K562 (cell line): ENCODE results near the gene HDAC10. TPM values are rescaled to one million over a fixed set of nuclear protein-coding genes. Genes with fewer than 3 reads are reported as not detected.

Source experiments
- ATAC-seq: fragments of 200-7000 bp; cut with Tn5 transposase; 3 replicates; pipeline ENCODE4 v1.9.1; 2020; ENCODE audit warnings: moderate library complexity
- BruUV-seq: library from RNA; stranded (reverse); fragments of 400-500 nt; replicated peaks from 2 replicates; lab custom pipeline; 2021; lab: Mats Ljungman, UMichigan
- CTCF ChIA-PET: fragments of 300-600 bp; formaldehyde crosslinking; extraction: SDS; loops from one replicate; lab custom pipeline; 2021; ENCODE audit warnings: low intra/inter-chr PET ratio; lab: Yijun Ruan, JAX
- POLR2A ChIA-PET: fragments of 300-600, 350-650 bp; sonication (Branson Sonifier 250); formaldehyde crosslinking; extraction: SDS; loops from one replicate; lab custom pipeline; 2021; ENCODE audit warnings: antibody characterized with exemption, inconsistent platforms; lab: Yijun Ruan, JAX
- DNase-seq, 4 experiments: peaks; one replicate each; pipeline versions ENCODE4 v3.0.0 to v3.0.0-alpha.2; 2011 to 2018; ENCODE audit warnings: low spot score in 3 of 4, mixed read lengths in 3 of 4; ENCODE audit errors: extremely low read depth in 1 of 4
- FAIRE-seq: peaks from 2 replicates; lab custom pipeline; 2011; peaks lifted over from hg19 to GRCh38; lab: Jason Lieb, UNC
- H2AFZ ChIP-seq: 2 replicates; pipeline ENCODE4 v1.6.0; 2011; ENCODE audit warnings: low read depth, low read length, control low read depth, inconsistent platforms
- H3K27ac ChIP-seq: fragments of 200-600 bp; 3 replicates; pipeline ENCODE4 v1.8.0; 2011; ENCODE audit warnings: low read depth, mild to moderate bottlenecking, control low read depth, inconsistent platforms, low read length, moderate library complexity, mixed read lengths; ENCODE audit errors: extremely low read depth
- H3K27me3 ChIP-seq, 2 experiments: fragments of 300-600 bp in 1 of 2; 2 replicates in 1 of 2; 3 replicates in 1 of 2; pipeline versions ENCODE4 v1.6.0 to v1.8.0; 2011; ENCODE audit warnings: inconsistent platforms in 2 of 2, low read length in 2 of 2, mild to moderate bottlenecking in 1 of 2, mixed read lengths in 1 of 2, moderate library complexity in 1 of 2; ENCODE audit not compliant: control insufficient read depth in 2 of 2, insufficient read depth in 2 of 2
- H3K36me3 ChIP-seq: fragments of 300-600 bp; 3 replicates; pipeline ENCODE4 v1.8.0; 2011; ENCODE audit warnings: mild to moderate bottlenecking, low read length, inconsistent platforms; ENCODE audit not compliant: control insufficient read depth, insufficient read depth
- H3K4me1 ChIP-seq, 2 experiments: fragments of 200-600 bp in 1 of 2; replicated peaks in 1 of 2; 2 replicates in 1 of 2; 3 replicates in 1 of 2; pipeline versions ENCODE4 v1.5.1 to v1.8.0; 2011; ENCODE audit warnings: inconsistent platforms in 2 of 2, low read length in 2 of 2, mild to moderate bottlenecking in 1 of 2, mixed read lengths in 1 of 2, moderate library complexity in 1 of 2; ENCODE audit not compliant: control insufficient read depth in 2 of 2, insufficient read depth in 2 of 2
- H3K4me2 ChIP-seq: 2 replicates; pipeline ENCODE4 v1.6.1; 2011; ENCODE audit warnings: low read length, control low read depth, inconsistent platforms, mixed read lengths; ENCODE audit not compliant: insufficient read depth
- H3K4me3 ChIP-seq: fragments of 200-600 bp; sonication (generic), shearing (Covaris generic); 2 replicates; pipeline ENCODE4 v1.5.1; 2016; ENCODE audit warnings: control low read depth, inconsistent platforms
- H3K79me2 ChIP-seq: fragments of 200-600 bp; 3 replicates; pipeline ENCODE4 v1.8.0; 2011; ENCODE audit warnings: low read length, inconsistent platforms; ENCODE audit not compliant: control insufficient read depth, insufficient read depth
- H3K9ac ChIP-seq, 2 experiments: 2 replicates each; pipeline versions ENCODE4 v1.6.0 to v1.6.1; 2011; ENCODE audit warnings: low read depth in 2 of 2, low read length in 2 of 2, control low read depth in 1 of 2, inconsistent platforms in 1 of 2, mild to moderate bottlenecking in 1 of 2, mixed read lengths in 1 of 2; ENCODE audit not compliant: insufficient read depth in 1 of 2
- H3K9me1 ChIP-seq: one replicate; pipeline ENCODE4 v1.6.0; 2011; ENCODE audit warnings: inconsistent platforms, mild to moderate bottlenecking, low read length, moderate library complexity; ENCODE audit not compliant: control insufficient read depth, insufficient read depth
- H3K9me3 ChIP-seq: replicated peaks from 2 replicates; pipeline ENCODE4 v1.5.1; 2011; ENCODE audit warnings: low read depth, low read length, inconsistent platforms; ENCODE audit not compliant: control insufficient read depth, insufficient read depth
- H4K20me1 ChIP-seq: replicated peaks from 2 replicates; pipeline ENCODE4 v1.6.1; 2011; ENCODE audit warnings: low read length, inconsistent platforms, mixed read lengths; ENCODE audit not compliant: control insufficient read depth, insufficient read depth
- BHLHE40 ChIP-seq: IDR thresholded peaks from 2 replicates; pipeline ENCODE4 v1.6.1; 2011; ENCODE audit warnings: low read length, improper control_type of control experiment
- MTA3 ChIP-seq: fragments of 450-650 bp; formaldehyde crosslinking; IDR thresholded peaks from 2 replicates; pipeline ENCODE4 v1.6.1; 2017; ENCODE audit warnings: mild to moderate bottlenecking, borderline replicate concordance
- RBM34 ChIP-seq: fragments of 200-400 bp; formaldehyde crosslinking; IDR thresholded peaks from 2 replicates; pipeline ENCODE4 v1.6.1; 2018; ENCODE audit warnings: low read length, borderline replicate concordance; ENCODE audit not compliant: insufficient read depth
- ZC3H11A ChIP-seq: IDR thresholded peaks from 2 replicates; pipeline ENCODE4 v1.6.1; 2012; ENCODE audit warnings: low read depth, low read length, improper control_type of control experiment
- ZNF583 ChIP-seq: fragments of 250-450 bp; sonication (Bioruptor Pico); IDR thresholded peaks from 2 replicates; pipeline ENCODE4 v1.4.0; 2020
- WGBS: fragments of 100-300 bp; shearing (Covaris generic); methylation state at CpG from one replicate; pipeline ENCODE4 v1.1.6; 2016; ENCODE audit warnings: low coverage, mixed read lengths; ENCODE audit not compliant: insufficient coverage; ENCODE audit errors: missing lambda C conversion rate; 5-methylcytosine and 5-hydroxymethylcytosine counted together
- in situ Hi-C: fragments of 300-500 bp; cut with MboI; formaldehyde crosslinking; loops from 4 replicates; pipeline ENCODE4 v1.15.0; 2018; ENCODE audit warnings: inconsistent platforms, mixed read lengths
- intact Hi-C: fragments of 100-400 bp; cut with micrococcal nuclease; formaldehyde crosslinking; loops from 2 replicates; pipeline ENCODE4 v1.14.2; 2022
- polyA plus RNA-seq, 8 experiments: library from polyadenylated mRNA; depleted of rRNA in 4 of 8; stranded (reverse) in 5 of 8; unstranded in 3 of 8; fragments of >200 nt; fragmentation: Nextera tagmentation in 2 of 8; fragmentation: Illumina TruSeq in 1 of 8; extraction: Ambion mirVana in 2 of 8; extraction: Trizol in 1 of 8; gene quantifications; 2 replicates each; pipeline versions ENCODE4 v1.2.1 to v1.2.3, GENCODE V29; 2011 to 2014; ENCODE audit warnings: inconsistent platforms in 1 of 8, missing spikeins in 1 of 8
- total RNA-seq, 7 experiments: library from RNA; depleted of rRNA in 6 of 7; stranded (reverse); fragments of >200 nt in 6 of 7; fragmentation: Illumina TruSeq in 2 of 7; extraction: Trizol in 2 of 7; gene quantifications; 2 replicates each; pipeline versions ENCODE4 v1.2.1 to v1.2.3, GENCODE V29; 2011 to 2021; ENCODE audit warnings: low replicate concordance in 1 of 7
- TF ChIP-seq, protein P1 (sequence below): IDR thresholded peaks from 2 replicates; pipeline ENCODE4 v1.6.1; 2011; ENCODE audit warnings: borderline replicate concordance, low read depth, mild to moderate bottlenecking, moderate library complexity, low read length; ENCODE audit not compliant: insufficient read depth, poor library complexity, severe bottlenecking

The HDAC10 gene
- total and polyA plus RNA-seq, 9 of the 15 experiments (the other 6 are each of a cell fraction or from before 2014, with no cell fraction given), result 0.10 to 44.2 (median 6.5) TPM

DNA sequence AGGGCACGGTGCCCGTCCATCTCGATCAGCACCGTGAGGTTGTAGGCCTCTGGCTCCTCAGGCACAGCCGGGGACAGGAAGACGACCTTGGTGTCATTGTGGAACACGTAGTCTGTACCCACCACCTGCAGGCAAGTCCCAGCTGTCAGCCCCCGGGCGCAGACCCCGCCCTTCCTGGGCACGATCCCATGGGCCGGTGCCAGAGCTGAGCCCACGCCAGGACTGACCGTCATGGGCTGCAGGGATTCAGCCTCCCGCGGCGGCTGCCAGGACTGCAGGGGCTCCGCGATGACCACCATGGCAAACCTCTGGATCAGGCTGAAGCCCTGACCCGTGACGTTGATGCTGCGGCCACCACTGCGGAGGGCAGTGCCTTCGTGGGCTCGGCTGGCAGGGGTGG is 30.9 kb upstream of the HDAC10 start (continued):
- TF ChIP-seq, protein P1, sequence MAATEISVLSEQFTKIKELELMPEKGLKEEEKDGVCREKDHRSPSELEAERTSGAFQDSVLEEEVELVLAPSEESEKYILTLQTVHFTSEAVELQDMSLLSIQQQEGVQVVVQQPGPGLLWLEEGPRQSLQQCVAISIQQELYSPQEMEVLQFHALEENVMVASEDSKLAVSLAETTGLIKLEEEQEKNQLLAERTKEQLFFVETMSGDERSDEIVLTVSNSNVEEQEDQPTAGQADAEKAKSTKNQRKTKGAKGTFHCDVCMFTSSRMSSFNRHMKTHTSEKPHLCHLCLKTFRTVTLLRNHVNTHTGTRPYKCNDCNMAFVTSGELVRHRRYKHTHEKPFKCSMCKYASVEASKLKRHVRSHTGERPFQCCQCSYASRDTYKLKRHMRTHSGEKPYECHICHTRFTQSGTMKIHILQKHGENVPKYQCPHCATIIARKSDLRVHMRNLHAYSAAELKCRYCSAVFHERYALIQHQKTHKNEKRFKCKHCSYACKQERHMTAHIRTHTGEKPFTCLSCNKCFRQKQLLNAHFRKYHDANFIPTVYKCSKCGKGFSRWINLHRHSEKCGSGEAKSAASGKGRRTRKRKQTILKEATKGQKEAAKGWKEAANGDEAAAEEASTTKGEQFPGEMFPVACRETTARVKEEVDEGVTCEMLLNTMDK, result no peak
- TF ChIP-seq BHLHE40, result no peak

DNA sequence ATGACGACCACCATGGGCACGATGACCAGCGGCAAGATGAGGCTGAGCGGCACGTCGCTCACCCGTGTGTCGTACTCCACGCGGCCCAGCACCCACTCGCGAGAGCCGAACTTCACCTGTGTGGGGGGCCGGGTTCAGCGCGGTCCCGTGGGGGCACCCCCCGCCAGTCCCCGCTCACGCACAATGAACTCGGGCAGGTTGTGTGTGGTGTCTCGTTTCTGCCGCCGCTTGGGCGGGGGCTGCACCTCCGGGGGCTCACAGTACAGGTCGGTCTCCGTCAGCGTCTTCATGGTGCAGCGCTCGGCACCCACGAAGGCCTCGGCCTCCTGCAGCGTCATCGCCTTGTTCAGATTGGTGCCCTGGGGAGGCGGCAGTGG is 30.3 kb upstream of the HDAC10 start:
- H3K79me2 ChIP-seq, result no peaks in the 10 kb centered on the region
- no peak for ATAC-seq
- ChIA-PET POLR2A (no interaction called here), CTCF (no interaction called here)
- no peak for DNase-seq
- H3K4me1 ChIP-seq, result peaks cover 0 to 14% of the 10 kb centered on the region in 2 experiments; a peak in 2 of 5 replicates
- no peaks in the 10 kb centered on the region for H3K9me1 ChIP-seq
- in situ Hi-C loops, result no loop called here
- peaks cover 51% of the 10 kb centered on the region; the same call in 1 of the 3 replicates for H3K36me3 ChIP-seq
- H3K9me3 ChIP-seq, result no peaks in the 10 kb centered on the region
- TF ChIP-seq RBM34 (no peak), MTA3 (no peak), ZNF583 (CRISPR knock-in tag) (no peak), ZC3H11A (no peak)
- H3K4me2 ChIP-seq, result no peak overlapping the region
- FAIRE-seq, result no peak
- no peaks in the 10 kb centered on the region for H4K20me1 ChIP-seq
- H3K9ac ChIP-seq, result no peak overlapping the region
- BruUV-seq, result no TSS peak
- 98% methylated on average over 11 of the region's 36 CpGs for WGBS
- no peak overlapping the region for H3K4me3 ChIP-seq
- no peak overlapping the region for H3K27ac ChIP-seq
- H2AFZ ChIP-seq, result no peak overlapping the region
- intact Hi-C loops, result no loop called here
- no peaks in the 10 kb centered on the region for H3K27me3 ChIP-seq
